Jurkat, Clone E6-1 (cell line): Measurements from ENCODE around the gene OST4.

Source experiments
- DNase-seq: peaks from one replicate; pipeline ENCODE4 v3.0.0-alpha.2; 2011; ENCODE audit warnings: low read depth, low spot score
- H3K4me3 ChIP-seq: 2 replicates; pipeline ENCODE4 v1.5.1; 2011; ENCODE audit warnings: mild to moderate bottlenecking, low read length, control low read depth, moderate library complexity

OST4 gene

GRCh38 chr2:27094353-27094984, 23.0 kb upstream of the OST4 start:
- no peak for DNase-seq
- no peak overlapping the region for H3K4me3 ChIP-seq

- DNase-seq = no peak
- H3K4me3 ChIP-seq = no peak overlapping the region
Observed at GRCh38 chr2:27093430-27094352, 22.2 kb upstream of the OST4 start.

GRCh38 chr2:27092696-27093429, 21.4 kb upstream of the OST4 start:
- DNase-seq = no peak
- H3K4me3 ChIP-seq = no peak overlapping the region

GRCh38 chr2:27091746-27092695, 20.6 kb upstream of the OST4 start:
- no peak overlapping the region for H3K4me3 ChIP-seq
- no peak for DNase-seq

GRCh38 chr2:27089111-27089954, 17.9 kb upstream of the OST4 start:
- H3K4me3 ChIP-seq = no peak overlapping the region
- no peak for DNase-seq

- H3K4me3 ChIP-seq = no peak overlapping the region
- no peak for DNase-seq
Observed at GRCh38 chr2:27088634-27089033, 17.2 kb upstream of the OST4 start.

- no peak overlapping the region for H3K4me3 ChIP-seq
- no peak for DNase-seq
Observed at GRCh38 chr2:27087823-27088410, 16.5 kb upstream of the OST4 start.

- H3K4me3 ChIP-seq = peak within 1 kb of the TSS; percentile 55
- no peak for DNase-seq
Observed at GRCh38 chr2:27086724-27087593, 15.5 kb upstream of the OST4 start, which contains the start of gene KHK. Gene KHK (plus strand): TSS chr2:27086772. CDS start chr2:27087260, 488 bp downstream.

GRCh38 chr2:27086090-27086723, 14.8 kb upstream of the OST4 start:
- DNase-seq = peak; percentile 89
- peak overlapping the region; percentile 55 for H3K4me3 ChIP-seq

GRCh38 chr2:27085673-27086089, 14.2 kb upstream of the OST4 start:
- DNase-seq = no peak
- no peak overlapping the region; the same call in 1 of the 2 replicates for H3K4me3 ChIP-seq

GRCh38 chr2:27085062-27085672, 13.7 kb upstream of the OST4 start:
- DNase-seq = no peak
- H3K4me3 ChIP-seq = no peak overlapping the region

- no peak for DNase-seq
- no peak overlapping the region for H3K4me3 ChIP-seq
Observed at GRCh38 chr2:27084297-27085061, 13.0 kb upstream of the OST4 start.

- no peak overlapping the region for H3K4me3 ChIP-seq
- DNase-seq = no peak
Observed at GRCh38 chr2:27083410-27084296, 12.2 kb upstream of the OST4 start.

- no peak for DNase-seq
- no peak overlapping the region for H3K4me3 ChIP-seq
Observed at GRCh38 chr2:27082773-27083409, 11.4 kb upstream of the OST4 start.
